Body of pancreas (tissue), 4 donors: ENCODE data around the gene CAPN5. TPM values are rescaled to one million over a fixed set of nuclear protein-coding genes. Genes with fewer than 3 reads are reported as not detected.

Experiments used
- ATAC-seq: fragments of 150-250 bp; one replicate; pipeline ENCODE4 v1.9.1; 2016
- DNase-seq, 4 donors: peaks; one replicate each; pipeline ENCODE4 v3.0.0-alpha.2; 2019
- H3K27ac ChIP-seq, 4 donors: fragments of 200-600 bp; sonication (generic); 1 replicate in 3 of 4; 2 replicates in 1 of 4; pipeline versions ENCODE4 v1.5.1 to v1.6.1; 2016 to 2019; ENCODE audit warnings: mild to moderate bottlenecking in 1 of 4, mixed read lengths in 1 of 4, moderate library complexity in 1 of 4
- H3K27me3 ChIP-seq, 2 donors: fragments of 200-600 bp; sonication (generic); one replicate each; pipeline ENCODE4 v1.6.0; 2016; ENCODE audit warnings: mild to moderate bottlenecking in 1 of 2
- H3K36me3 ChIP-seq, 2 donors: fragments of 200-600 bp; sonication (generic); replicated peaks in 1 of 2; 2 replicates each; pipeline ENCODE4 v1.5.1; 2016; ENCODE audit warnings: low read depth in 2 of 2; ENCODE audit not compliant: insufficient read depth in 1 of 2
- H3K4me1 ChIP-seq: fragments of 200-600 bp; sonication (generic); one replicate; pipeline ENCODE4 v1.6.0; 2016
- H3K4me3 ChIP-seq, 2 donors: fragments of 200-600 bp; sonication (generic); 1 replicate in 1 of 2; 2 replicates in 1 of 2; pipeline ENCODE4 v1.5.1; 2016 to 2019
- H3K9me3 ChIP-seq, 3 donors: fragments of 200-600 bp; sonication (generic); 1 replicate in 2 of 3; 2 replicates in 1 of 3; pipeline ENCODE4 v1.5.1; 2016
- POLR2A ChIP-seq, 3 donors: fragments of 450-650 bp; IDR thresholded peaks; one replicate each; pipeline ENCODE4 v1.6.1; 2016; ENCODE audit warnings: antibody characterized with exemption in 3 of 3, mild to moderate bottlenecking in 2 of 3
- WGBS, 2 donors: methylation state at CpG; one replicate each; pipeline ENCODE4 v1.1.5; 2017; 5-methylcytosine and 5-hydroxymethylcytosine counted together
- intact Hi-C: fragments of 100-400 bp; cut with DNase I; formaldehyde crosslinking; loops from one replicate; pipeline ENCODE4 v1.15.1; 2023
- total RNA-seq, 2 donors: library from RNA; depleted of rRNA; stranded (reverse); fragments of >200 nt; gene quantifications; one replicate each; pipeline ENCODE4 v1.1.0, GENCODE V29; 2016
- TF ChIP-seq, protein P1 (sequence below), 7 experiments: fragments of 450-650 bp in 4 of 7; fragments of 200-600 bp in 3 of 7; sonication (generic) in 3 of 7; IDR thresholded peaks; one replicate each; pipeline ENCODE4 v1.5.1; 2016 to 2019; ENCODE audit warnings: antibody characterized with exemption in 7 of 7

Gene CAPN5
- total RNA-seq, 2 donors from 2014 or later, result 7.8 to 13.8 TPM

GRCh38 chr11:77100166-77101042 is 33.6 kb downstream of the CAPN5 start:
- intact Hi-C loops, result no loop called here
- no peaks in the 10 kb centered on the region for H3K27me3 ChIP-seq
- no peak for ATAC-seq

GRCh38 chr11:77101043-77101537 is 34.3 kb downstream of the CAPN5 start:
- intact Hi-C loops, result no loop called here
- no peaks in the 10 kb centered on the region for H3K36me3 ChIP-seq
- ATAC-seq (no peak), DNase-seq (no peak)
- peaks cover 6% of the 10 kb centered on the region for H3K4me1 ChIP-seq
- no peak for TF ChIP-seq POLR2A (IDR thresholded peaks at IDR 0.05)
- TF ChIP-seq, protein P1, sequence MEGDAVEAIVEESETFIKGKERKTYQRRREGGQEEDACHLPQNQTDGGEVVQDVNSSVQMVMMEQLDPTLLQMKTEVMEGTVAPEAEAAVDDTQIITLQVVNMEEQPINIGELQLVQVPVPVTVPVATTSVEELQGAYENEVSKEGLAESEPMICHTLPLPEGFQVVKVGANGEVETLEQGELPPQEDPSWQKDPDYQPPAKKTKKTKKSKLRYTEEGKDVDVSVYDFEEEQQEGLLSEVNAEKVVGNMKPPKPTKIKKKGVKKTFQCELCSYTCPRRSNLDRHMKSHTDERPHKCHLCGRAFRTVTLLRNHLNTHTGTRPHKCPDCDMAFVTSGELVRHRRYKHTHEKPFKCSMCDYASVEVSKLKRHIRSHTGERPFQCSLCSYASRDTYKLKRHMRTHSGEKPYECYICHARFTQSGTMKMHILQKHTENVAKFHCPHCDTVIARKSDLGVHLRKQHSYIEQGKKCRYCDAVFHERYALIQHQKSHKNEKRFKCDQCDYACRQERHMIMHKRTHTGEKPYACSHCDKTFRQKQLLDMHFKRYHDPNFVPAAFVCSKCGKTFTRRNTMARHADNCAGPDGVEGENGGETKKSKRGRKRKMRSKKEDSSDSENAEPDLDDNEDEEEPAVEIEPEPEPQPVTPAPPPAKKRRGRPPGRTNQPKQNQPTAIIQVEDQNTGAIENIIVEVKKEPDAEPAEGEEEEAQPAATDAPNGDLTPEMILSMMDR (IDR thresholded peaks at IDR 0.05), result peak in 4 of 7 experiments; percentile 11 to 28 (median 18)
- no peak overlapping the region for H3K27ac ChIP-seq
- no peaks in the 10 kb centered on the region for H3K27me3 ChIP-seq
- whole genome bisulfite sequencing, 2 donors, result 58 to 71% methylated on average over 5 of the region's 5 CpGs
- H3K9me3 ChIP-seq, result no peaks in the 10 kb centered on the region
- no peak overlapping the region for H3K4me3 ChIP-seq

More at GRCh38 chr11:77100166-77101042, 33.6 kb downstream of the CAPN5 start:
- WGBS, 2 donors, result 88 to 94% methylated on average over 14 of the region's 14 CpGs
- no peak overlapping the region for H3K27ac ChIP-seq
- TF ChIP-seq, protein P1 (IDR thresholded peaks at IDR 0.05), result no peak
- no peak for TF ChIP-seq POLR2A (IDR thresholded peaks at IDR 0.05)
- no peaks in the 10 kb centered on the region for H3K9me3 ChIP-seq
- peak in 1 of 4 donors; percentile 5 for DNase-seq
- no peak overlapping the region for H3K4me3 ChIP-seq
- no peaks in the 10 kb centered on the region for H3K36me3 ChIP-seq
- H3K4me1 ChIP-seq, result peaks cover 7% of the 10 kb centered on the region

- intact Hi-C loops, result no loop called here
- Histone ChIP-seq H3K4me1 (peaks cover 20% of the 10 kb centered on the region), H3K36me3 (no peaks in the 10 kb centered on the region), H3K27me3 (no peaks in the 10 kb centered on the region), H3K9me3 (no peaks in the 10 kb centered on the region), H3K4me3 (no peak within 1 kb of the TSS), H3K27ac (no peak within 1 kb of the TSS)
- peak in 1 of 4 donors; percentile 8 for DNase-seq
- WGBS, 2 donors, result 88 to 90% methylated on average over 17 to 30 of the region's 37 CpGs
- TF ChIP-seq, protein P1 (IDR thresholded peaks at IDR 0.05), result no peak
- no peak for TF ChIP-seq POLR2A (IDR thresholded peaks at IDR 0.05)
- no peak for ATAC-seq
Observed at GRCh38 chr11:77102246-77103210, 35.8 kb downstream of the CAPN5 start, which contains the start of gene OMP. Gene OMP (plus strand): TSS chr11:77102840. CDS start chr11:77102840, 0 bp downstream.

DNA sequence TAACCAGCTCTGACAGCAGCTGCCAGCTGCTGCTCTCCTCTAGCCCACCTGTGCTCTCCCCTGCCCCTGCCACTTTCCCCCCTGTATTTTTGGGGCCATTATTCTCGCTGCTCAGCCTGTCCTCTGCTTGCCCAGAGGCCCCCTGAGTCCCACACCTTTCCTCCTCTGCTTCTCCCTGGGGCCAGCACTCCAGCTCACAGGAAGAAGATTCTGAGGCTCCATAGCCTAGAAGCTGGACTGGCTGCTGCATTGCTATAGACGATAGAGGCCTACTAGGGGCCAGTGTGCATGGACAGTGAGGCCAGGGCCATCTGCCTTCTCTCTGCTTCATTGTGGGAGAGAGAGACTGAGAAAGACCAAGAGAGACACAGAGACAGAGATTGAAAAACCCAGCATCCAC is 36.5 kb downstream of the CAPN5 start:
- no peak for DNase-seq
- Histone ChIP-seq H3K9me3 (no peaks in the 10 kb centered on the region), H3K36me3 (no peaks in the 10 kb centered on the region), H3K4me1 (peaks cover 28% of the 10 kb centered on the region), H3K27ac (no peak overlapping the region), H3K4me3 (no peak overlapping the region), H3K27me3 (no peaks in the 10 kb centered on the region)
- ATAC-seq, result no peak
- intact Hi-C loops, result no loop called here
- 79 to 88% methylated on average over 2 of the region's 2 CpGs for WGBS, 2 donors
- no peak for TF ChIP-seq POLR2A (IDR thresholded peaks at IDR 0.05)
- TF ChIP-seq, protein P1 (IDR thresholded peaks at IDR 0.05), result no peak
